ENCODE measurements around the gene KCNK7. TPM values are rescaled to one million over a fixed set of nuclear protein-coding genes. Genes with fewer than 3 reads are reported as not detected.

KCNK7 gene
- total RNA-seq, 1 donor from 2014 or later = 1.7 TPM

DNA sequence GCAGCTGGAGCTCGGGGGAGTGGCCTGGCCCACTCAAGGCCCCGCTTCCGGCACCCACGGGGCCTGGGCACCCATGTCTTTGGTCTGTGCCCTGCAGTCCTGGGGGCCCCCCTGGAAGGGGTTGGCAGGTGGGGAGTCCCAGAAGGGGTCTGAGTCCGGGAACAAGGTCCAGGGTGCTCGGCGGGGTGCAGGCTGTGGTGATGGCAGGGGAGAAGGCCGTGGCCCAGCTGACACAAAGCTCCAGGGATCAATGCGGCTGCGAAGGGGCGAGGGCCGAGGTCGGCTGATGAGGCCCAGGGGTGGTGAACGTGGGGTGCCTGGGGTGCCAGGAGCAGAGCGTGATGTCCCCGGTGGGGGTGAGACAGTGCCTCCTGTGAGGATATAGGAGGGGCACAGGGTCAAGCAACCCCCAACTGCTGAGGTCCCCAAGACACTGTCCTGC lies 2.7 kb upstream of the KCNK7 start:
- no peaks in the 10 kb centered on the region for H3K9me3 ChIP-seq
- peaks cover 19% of the 10 kb centered on the region for H3K4me1 ChIP-seq
- intact Hi-C loops (cut with DNase I) = no loop called here
- H3K36me3 ChIP-seq = peaks cover 71% of the 10 kb centered on the region
- ATAC-seq = no peak
- H3K27ac ChIP-seq = no peak overlapping the region
- no peak overlapping the region for H3K4me3 ChIP-seq
- no peaks in the 10 kb centered on the region for H3K27me3 ChIP-seq (ENCODE audit: low read depth)
- TF ChIP-seq CTCF (IDR thresholded peaks at IDR 0.05) = no peak
- DNase-seq = no peak

DNA sequence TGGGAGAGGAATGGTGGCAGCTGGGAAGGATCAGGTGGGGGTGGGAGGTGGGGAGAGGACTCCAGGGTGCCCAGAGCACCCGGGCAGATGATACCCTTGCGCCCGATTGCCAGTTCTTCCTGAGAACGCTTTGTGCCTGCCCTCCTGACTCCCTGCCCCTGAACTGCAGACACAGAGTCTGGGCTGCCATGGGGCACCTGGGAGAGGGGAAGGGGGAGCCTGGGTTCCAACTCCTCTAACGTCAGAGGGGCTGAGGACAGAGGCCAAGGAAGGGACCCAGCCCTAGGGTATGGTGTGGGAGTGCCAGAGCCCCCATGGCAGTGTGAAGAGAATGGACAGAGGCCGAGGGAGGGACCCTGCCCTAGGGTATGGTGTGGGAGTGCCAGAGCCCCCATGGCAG lies 920 bp upstream of the KCNK7 start:
- Histone ChIP-seq H3K27me3 (ENCODE audit: low read depth) (no peaks in the 10 kb centered on the region), H3K36me3 (peaks cover 69% of the 10 kb centered on the region), H3K4me1 (peaks cover 19% of the 10 kb centered on the region), H3K4me3 (no peak overlapping the region), H3K27ac (no peak overlapping the region), H3K9me3 (no peaks in the 10 kb centered on the region)
- no peak for TF ChIP-seq CTCF (IDR thresholded peaks at IDR 0.05)
- intact Hi-C loops (cut with DNase I) = no loop called here
- no peak for DNase-seq
- no peak for ATAC-seq

DNA sequence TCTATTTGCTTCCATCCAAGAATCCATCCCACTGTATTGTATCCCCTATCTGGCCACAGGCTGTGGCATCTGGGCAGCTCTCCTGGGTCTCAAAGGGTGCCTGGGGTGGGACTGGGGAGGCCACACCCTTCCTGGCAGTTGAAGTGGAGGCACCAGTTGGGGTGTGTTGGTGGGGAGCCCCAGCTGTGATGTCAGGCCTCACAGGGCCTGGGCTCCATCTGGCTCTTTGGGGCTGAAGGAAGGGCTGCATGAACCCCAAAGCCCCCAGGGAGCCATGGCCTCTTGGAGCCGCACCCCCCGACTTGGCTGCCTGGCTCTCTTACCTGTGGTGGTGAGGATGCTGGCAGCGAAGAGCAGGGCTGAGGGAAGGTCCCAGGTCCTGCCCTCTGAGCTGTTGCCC lies 469 bp downstream of the KCNK7 start:
- intact Hi-C loops (cut with DNase I) = no loop called here
- Histone ChIP-seq H3K36me3 (peaks cover 70% of the 10 kb centered on the region), H3K27me3 (ENCODE audit: low read depth) (no peaks in the 10 kb centered on the region), H3K9me3 (no peaks in the 10 kb centered on the region), H3K27ac (no peak overlapping the region), H3K4me3 (no peak overlapping the region), H3K4me1 (peaks cover 19% of the 10 kb centered on the region)
- no peak for ATAC-seq
- TF ChIP-seq CTCF (IDR thresholded peaks at IDR 0.05) = no peak
- DNase-seq = no peak

DNA sequence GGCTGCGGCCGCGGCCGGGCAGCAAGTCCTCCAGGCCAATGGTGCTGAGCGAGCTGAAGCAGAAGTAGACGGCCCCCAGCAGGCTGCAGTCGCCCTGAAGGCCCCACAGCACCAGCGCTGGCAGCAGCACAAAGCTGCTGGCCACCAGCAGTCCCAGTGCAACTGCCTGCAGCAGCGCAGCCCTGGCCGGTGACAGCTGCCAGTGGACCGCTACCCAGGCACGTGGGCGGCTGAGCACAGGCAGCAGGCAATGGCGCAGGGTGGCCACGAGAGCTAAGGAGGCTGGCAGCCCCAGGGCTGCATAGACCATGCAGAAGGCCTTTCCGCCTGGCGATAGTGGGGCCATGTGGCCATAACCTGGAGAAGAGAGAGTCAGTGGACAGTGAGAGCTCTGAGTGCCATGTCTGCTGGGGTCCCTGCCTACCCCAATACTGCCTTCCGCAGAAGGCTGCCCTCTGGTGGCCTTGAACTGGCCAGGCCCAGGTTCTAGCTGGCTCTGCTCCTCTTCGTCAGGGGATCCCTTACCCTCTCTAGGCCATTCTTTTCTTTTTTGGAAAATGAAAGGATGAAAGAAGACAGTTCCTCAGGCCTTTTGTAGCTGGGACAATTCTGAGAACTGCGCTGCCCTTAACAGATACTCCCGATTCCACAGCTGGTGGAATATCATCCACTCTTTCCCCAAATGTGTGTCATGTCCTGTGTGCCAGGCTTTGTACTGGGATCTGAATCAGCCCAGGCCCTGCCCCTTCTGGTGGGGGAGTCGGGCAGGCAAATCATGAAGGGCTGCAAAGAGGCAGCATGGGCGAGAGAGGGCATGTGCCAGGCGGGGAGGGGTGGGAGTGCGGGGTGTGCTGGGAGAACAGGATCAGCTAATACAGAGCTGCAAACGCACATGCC lies 1.8 kb downstream of the KCNK7 start:
- Histone ChIP-seq H3K9me3 (no peaks in the 10 kb centered on the region), H3K27me3 (ENCODE audit: low read depth) (no peaks in the 10 kb centered on the region), H3K27ac (no peak overlapping the region), H3K36me3 (peaks cover 60% of the 10 kb centered on the region), H3K4me1 (peaks cover 21% of the 10 kb centered on the region), H3K4me3 (no peak overlapping the region)
- ATAC-seq = peak; percentile 25 to 40
- TF ChIP-seq CTCF (IDR thresholded peaks at IDR 0.05) = peak; percentile 62
- intact Hi-C loops (cut with DNase I) = no loop called here
- no peak for DNase-seq

DNA sequence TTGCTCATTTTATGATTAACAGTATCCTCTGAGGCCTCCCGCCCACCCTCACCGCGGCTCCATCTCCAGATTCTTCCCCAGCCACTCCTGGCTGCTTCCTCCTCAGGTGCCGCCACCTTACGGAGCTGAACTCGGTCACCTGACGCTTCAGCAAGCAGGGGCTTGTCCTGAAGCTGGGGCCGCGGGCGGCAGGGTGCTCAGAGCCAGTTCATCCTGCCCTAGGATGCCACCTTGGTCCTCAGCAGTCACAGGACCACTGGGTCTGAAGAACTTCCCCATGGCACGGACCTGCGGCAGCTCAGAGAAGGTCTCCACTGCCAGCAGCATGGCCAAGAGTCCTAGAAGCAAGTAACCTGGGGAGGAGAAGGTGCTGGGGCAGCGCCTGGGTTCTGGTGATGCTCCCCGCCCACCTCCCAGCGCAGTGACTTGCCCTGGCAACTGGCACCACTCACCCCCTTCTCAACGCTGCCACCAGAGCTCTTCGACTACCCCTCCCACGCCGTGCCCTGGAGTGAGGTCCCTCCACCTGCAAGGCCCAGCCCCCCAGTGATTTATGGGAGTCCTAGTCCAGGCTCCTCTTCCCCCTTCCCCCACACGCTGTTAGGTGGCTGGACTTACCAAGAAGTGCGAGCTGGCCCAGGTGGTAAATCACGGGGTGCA lies 2.6 kb downstream of the KCNK7 start:
- Histone ChIP-seq H3K27me3 (ENCODE audit: low read depth) (no peaks in the 10 kb centered on the region), H3K36me3 (peaks cover 55% of the 10 kb centered on the region), H3K9me3 (no peaks in the 10 kb centered on the region), H3K4me1 (peaks cover 29% of the 10 kb centered on the region), H3K27ac (peak overlapping the region; percentile 58), H3K4me3 (peak overlapping the region; percentile 14)
- ATAC-seq (no peak), DNase-seq (no peak)
- no peak for TF ChIP-seq CTCF (IDR thresholded peaks at IDR 0.05)
- intact Hi-C loops (cut with DNase I) = no loop called here

Measured in lower lobe of right lung (tissue), 2 donors.